IMR-90 (cell line): Measurements from ENCODE around the gene MBTPS1. TPM values are rescaled to one million over a fixed set of nuclear protein-coding genes. Genes with fewer than 3 reads are reported as not detected.

Experiments
- ATAC-seq: fragments of 200-7000 bp; cut with Tn5 transposase; 2 replicates; pipeline ENCODE4 v1.9.1; 2020; ENCODE audit warnings: low read depth, mild to moderate bottlenecking, moderate library complexity
- BruUV-seq: library from RNA; stranded (reverse); fragments of 400-500 nt; replicated peaks from 2 replicates; lab custom pipeline; 2021; lab: Mats Ljungman, UMichigan
- CTCF ChIA-PET: fragments of 300-600 bp; formaldehyde crosslinking; extraction: SDS; loops from one replicate; lab custom pipeline; 2021; ENCODE audit warnings: antibody characterized with exemption; lab: Yijun Ruan, JAX
- POLR2A ChIA-PET: fragments of 300-600 bp; sonication (Branson Sonifier 250); formaldehyde crosslinking; loops from one replicate; lab custom pipeline; 2022; ENCODE audit warnings: antibody characterized with exemption; ENCODE audit not compliant: unreplicated experiment; lab: Charles Lee
- DNase-seq: peaks from one replicate; pipeline ENCODE4 v3.0.0; 2013
- H2AFZ ChIP-seq: replicated peaks from 2 replicates; pipeline ENCODE3; 2013; ENCODE audit warnings: low read length, mild to moderate bottlenecking; ENCODE audit not compliant: poor library complexity
- H2AK5ac ChIP-seq: 2 replicates; pipeline ENCODE4 v1.6.1; 2013; ENCODE audit warnings: low read depth, low read length, inconsistent platforms
- H2AK9ac ChIP-seq: replicated peaks from 2 replicates; pipeline ENCODE3; 2013; ENCODE audit warnings: mild to moderate bottlenecking, low read depth, low read length, moderate library complexity; ENCODE audit not compliant: poor library complexity
- H2BK120ac ChIP-seq: 2 replicates; pipeline ENCODE4 v1.6.1; 2013; ENCODE audit warnings: low read depth, low read length, inconsistent platforms
- H2BK15ac ChIP-seq: 3 replicates; pipeline ENCODE4 v1.6.1; 2013; ENCODE audit warnings: low read depth, low read length, inconsistent platforms
- H2BK20ac ChIP-seq: 2 replicates; pipeline ENCODE4 v1.6.1; 2013; ENCODE audit warnings: low read depth, mild to moderate bottlenecking, inconsistent platforms, low read length, moderate library complexity
- H2BK5ac ChIP-seq: 2 replicates; pipeline ENCODE4 v1.6.1; 2013; ENCODE audit warnings: mild to moderate bottlenecking, low read depth, low read length, inconsistent platforms; ENCODE audit not compliant: poor library complexity, severe bottlenecking
- H3K14ac ChIP-seq: replicated peaks from 2 replicates; pipeline ENCODE4 v1.6.1; 2013; ENCODE audit warnings: low read depth, low read length, inconsistent platforms
- H3K18ac ChIP-seq: 2 replicates; pipeline ENCODE4 v1.6.1; 2013; ENCODE audit warnings: low read depth, low read length, control low read depth
- H3K23ac ChIP-seq: 2 replicates; pipeline ENCODE4 v1.6.1; 2013; ENCODE audit warnings: low read depth, low read length, inconsistent platforms
- H3K27ac ChIP-seq: 2 replicates; pipeline ENCODE4 v1.5.1; 2013; ENCODE audit warnings: mild to moderate bottlenecking, control low read depth, low read length; ENCODE audit not compliant: insufficient read depth
- H3K27me3 ChIP-seq: 2 replicates; pipeline ENCODE4 v1.6.1; 2013; ENCODE audit warnings: low read length; ENCODE audit not compliant: control insufficient read depth, insufficient read depth
- H3K36me3 ChIP-seq: 2 replicates; pipeline ENCODE4 v1.6.1; 2013; ENCODE audit warnings: low read length, mixed read lengths; ENCODE audit not compliant: control insufficient read depth, insufficient read depth
- H3K4ac ChIP-seq: 2 replicates; pipeline ENCODE4 v1.6.1; 2013; ENCODE audit warnings: low read depth, low read length, inconsistent platforms
- H3K4me1 ChIP-seq: 2 replicates; pipeline ENCODE4 v1.6.1; 2013; ENCODE audit warnings: low read length, mixed read lengths; ENCODE audit not compliant: control insufficient read depth, insufficient read depth
- H3K4me2 ChIP-seq: 2 replicates; pipeline ENCODE4 v1.6.1; 2013; ENCODE audit warnings: low read depth, mild to moderate bottlenecking, control low read depth, low read length, moderate library complexity
- H3K4me3 ChIP-seq: 2 replicates; pipeline ENCODE4 v1.5.1; 2013; ENCODE audit warnings: low read depth, mild to moderate bottlenecking, control low read depth, low read length, moderate library complexity; ENCODE audit not compliant: insufficient read depth
- H3K56ac ChIP-seq: 2 replicates; pipeline ENCODE4 v1.6.1; 2013; ENCODE audit warnings: low read length, inconsistent platforms; ENCODE audit not compliant: insufficient read depth; ENCODE audit errors: extremely low read depth
- H3K79me1 ChIP-seq, 2 experiments: 2 replicates each; pipeline ENCODE4 v1.6.1; 2013; ENCODE audit warnings: low read length in 2 of 2, inconsistent platforms in 1 of 2, low read depth in 1 of 2
- H3K9ac ChIP-seq: 2 replicates; pipeline ENCODE4 v1.6.1; 2013; ENCODE audit warnings: low read depth, low read length, control low read depth
- H3K9me1 ChIP-seq: 2 replicates; pipeline ENCODE4 v1.6.1; 2013; ENCODE audit warnings: low read length, inconsistent platforms; ENCODE audit not compliant: insufficient read depth
- H3K9me3 ChIP-seq: 2 replicates; pipeline ENCODE4 v1.6.1; 2013; ENCODE audit warnings: low read length; ENCODE audit not compliant: control insufficient read depth, insufficient read depth
- H4K20me1 ChIP-seq: 2 replicates; pipeline ENCODE4 v1.6.1; 2013; ENCODE audit warnings: low read length, inconsistent platforms; ENCODE audit not compliant: insufficient read depth
- H4K5ac ChIP-seq: 2 replicates; pipeline ENCODE4 v1.6.1; 2013; ENCODE audit warnings: mild to moderate bottlenecking, low read depth, low read length, control low read depth
- H4K8ac ChIP-seq, 2 experiments: 2 replicates each; pipeline ENCODE4 v1.6.1; 2013; ENCODE audit warnings: low read depth in 2 of 2, low read length in 2 of 2, control low read depth in 1 of 2, inconsistent platforms in 1 of 2
- H4K91ac ChIP-seq: 2 replicates; pipeline ENCODE4 v1.6.1; 2013; ENCODE audit warnings: low read depth, low read length, inconsistent platforms; ENCODE audit not compliant: insufficient read depth
- CEBPB ChIP-seq: IDR thresholded peaks from 2 replicates; pipeline ENCODE4 v1.6.1; 2012; ENCODE audit warnings: low read depth, low read length, improper control_type of control experiment
- FOS ChIP-seq: fragments of 150-350 bp; IDR thresholded peaks from 2 replicates; pipeline ENCODE4 v1.6.1; 2016; ENCODE audit warnings: low read depth, low read length
- MAFK ChIP-seq: IDR thresholded peaks from 2 replicates; pipeline ENCODE4 v1.6.1; 2012; ENCODE audit warnings: low read depth, low read length, improper control_type of control experiment
- WGBS, 2 experiments: methylation state at CpG; one replicate each; pipeline versions ENCODE4 v1.1.5 to v1.1.7; 2013; ENCODE audit warnings: missing lambda C conversion rate in 2 of 2; ENCODE audit not compliant: insufficient read length in 1 of 2; ENCODE audit errors: extremely low coverage in 2 of 2; 5-methylcytosine and 5-hydroxymethylcytosine counted together
- dilution Hi-C: fragments of 300-500 bp; cut with HindIII; formaldehyde crosslinking; loops from one replicate; pipeline ENCODE4 v1.14.3; 2018; ENCODE audit warnings: low sequenced_read_pairs; ENCODE audit not compliant: unreplicated experiment
- in situ Hi-C: fragments of 300-500 bp; cut with MboI; formaldehyde crosslinking; loops from 3 replicates; pipeline ENCODE4 v1.14.3; 2019; ENCODE audit warnings: low sequenced_read_pairs, inconsistent platforms, mixed read lengths
- intact Hi-C: fragments of 100-400 bp; cut with micrococcal nuclease; formaldehyde crosslinking; loops from 2 replicates; pipeline ENCODE4 v1.10.0; 2022
- polyA plus RNA-seq, 3 experiments: library from polyadenylated mRNA; depleted of rRNA; stranded (reverse); fragments of >200 nt; gene quantifications; 2 replicates each; pipeline ENCODE4 v1.2.3, GENCODE V29; 2012; ENCODE audit warnings: low replicate concordance in 1 of 3
- total RNA-seq: library from RNA; depleted of rRNA; stranded (reverse); fragments of >200 nt; gene quantifications from 2 replicates; pipeline ENCODE4 v1.2.3, GENCODE V29; 2012

MBTPS1 gene
- total and polyA plus RNA-seq, 2 of the 4 experiments (the other 2 are of a cell fraction) = 59.0 to 70.4 TPM

GRCh38 chr16:84080813-84081212, 35.9 kb downstream of the MBTPS1 start:
- H3K9me3 ChIP-seq = no peaks in the 10 kb centered on the region
- no peaks in the 10 kb centered on the region for H3K27me3 ChIP-seq
- ChIA-PET POLR2A (no interaction called here), CTCF (no interaction called here)
- H2AK5ac ChIP-seq = no peak overlapping the region
- no peak overlapping the region for H3K4ac ChIP-seq
- no peak for ATAC-seq
- no peak overlapping the region for H4K5ac ChIP-seq
- peaks cover 0 to 8% of the 10 kb centered on the region in 2 experiments; a peak in 2 of 4 replicates for H3K79me1 ChIP-seq
- no peak overlapping the region for H2AFZ ChIP-seq
- H3K23ac ChIP-seq = no peak overlapping the region
- no peak overlapping the region for H3K14ac ChIP-seq
- no peak overlapping the region for H2BK5ac ChIP-seq
- no peak overlapping the region for H3K4me3 ChIP-seq
- no peak overlapping the region for H2BK120ac ChIP-seq
- no peak overlapping the region for H3K27ac ChIP-seq
- no peak overlapping the region for H2BK15ac ChIP-seq
- no peak overlapping the region for H3K18ac ChIP-seq
- no peaks in the 10 kb centered on the region for H3K9me1 ChIP-seq
- in situ Hi-C loops = loop anchor here (10.0 kb wide), 1 partner anchor 404 kb away; no protein-coding TSS in a partner anchor
- H2AK9ac ChIP-seq = no peak overlapping the region
- H4K8ac ChIP-seq = no peak overlapping the region
- intact Hi-C loops = no loop called here
- H2BK20ac ChIP-seq = no peak overlapping the region
- WGBS, 2 experiments = 93% methylated on average over 5 of the region's 6 CpGs; no CpG with 5 or more reads in 1 of the 2 experiments
- DNase-seq = no peak
- no TSS peak for BruUV-seq
- no peak overlapping the region for H4K91ac ChIP-seq
- no peaks in the 10 kb centered on the region for H3K4me1 ChIP-seq
- H3K9ac ChIP-seq = no peak overlapping the region
- TF ChIP-seq CEBPB = no peak
- TF ChIP-seq FOS = no peak
- no peak for TF ChIP-seq MAFK
- peaks cover 35% of the 10 kb centered on the region for H3K36me3 ChIP-seq
- H3K56ac ChIP-seq = no peak overlapping the region
- peaks cover 16% of the 10 kb centered on the region; the same call in 1 of the 2 replicates for H4K20me1 ChIP-seq
- no peak overlapping the region for H3K4me2 ChIP-seq
- dilution Hi-C loops = no loop called here
